DOHH2 (cell line): ENCODE measurements around the gene PYY.

Experiments used
- EZH2phosphoT487 ChIP-seq: fragments of 200-600 bp; sonication (generic); IDR thresholded peaks from 2 replicates; pipeline ENCODE4 v1.6.1; 2017; ENCODE audit warnings: borderline replicate concordance, mild to moderate bottlenecking, antibody characterized with exemption, low read length, moderate library complexity, mixed read lengths
- TF ChIP-seq, protein P1 (sequence below): fragments of 200-600 bp; sonication (generic); IDR thresholded peaks from one replicate; pipeline ENCODE4 v1.5.1; 2014; ENCODE audit warnings: antibody characterized with exemption, mild to moderate bottlenecking, low read depth, low read length; ENCODE audit not compliant: poor library complexity, severe bottlenecking

DNA sequence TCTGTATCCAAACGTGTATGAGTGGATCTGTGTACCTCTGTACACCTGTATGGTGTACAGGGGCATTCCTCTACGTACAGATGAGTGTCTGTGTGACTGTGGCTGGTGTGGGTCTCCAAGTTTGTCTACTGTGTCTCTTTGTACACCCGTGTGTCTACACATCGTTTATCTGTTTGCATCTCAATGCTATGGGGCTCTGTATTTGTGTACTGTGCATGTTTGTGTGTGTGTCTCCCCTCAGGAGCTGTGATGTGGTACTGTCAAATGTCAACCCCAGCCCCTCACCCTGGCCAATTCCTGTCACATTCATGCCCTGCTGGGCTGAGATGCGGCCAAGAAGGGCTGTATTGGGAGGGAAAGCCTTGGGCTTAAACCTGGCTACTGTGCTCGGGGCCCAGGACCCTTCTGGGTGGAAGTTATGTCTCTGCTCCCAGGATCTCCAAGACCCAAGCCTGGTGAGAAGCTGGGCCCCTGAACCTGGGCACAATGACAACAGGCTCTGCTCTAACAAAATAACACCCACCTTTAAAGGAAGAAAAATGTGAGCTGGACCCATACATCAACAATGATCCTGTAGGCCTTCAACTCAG is 47.2 kb upstream of the PYY start:
- TF ChIP-seq, protein P1, sequence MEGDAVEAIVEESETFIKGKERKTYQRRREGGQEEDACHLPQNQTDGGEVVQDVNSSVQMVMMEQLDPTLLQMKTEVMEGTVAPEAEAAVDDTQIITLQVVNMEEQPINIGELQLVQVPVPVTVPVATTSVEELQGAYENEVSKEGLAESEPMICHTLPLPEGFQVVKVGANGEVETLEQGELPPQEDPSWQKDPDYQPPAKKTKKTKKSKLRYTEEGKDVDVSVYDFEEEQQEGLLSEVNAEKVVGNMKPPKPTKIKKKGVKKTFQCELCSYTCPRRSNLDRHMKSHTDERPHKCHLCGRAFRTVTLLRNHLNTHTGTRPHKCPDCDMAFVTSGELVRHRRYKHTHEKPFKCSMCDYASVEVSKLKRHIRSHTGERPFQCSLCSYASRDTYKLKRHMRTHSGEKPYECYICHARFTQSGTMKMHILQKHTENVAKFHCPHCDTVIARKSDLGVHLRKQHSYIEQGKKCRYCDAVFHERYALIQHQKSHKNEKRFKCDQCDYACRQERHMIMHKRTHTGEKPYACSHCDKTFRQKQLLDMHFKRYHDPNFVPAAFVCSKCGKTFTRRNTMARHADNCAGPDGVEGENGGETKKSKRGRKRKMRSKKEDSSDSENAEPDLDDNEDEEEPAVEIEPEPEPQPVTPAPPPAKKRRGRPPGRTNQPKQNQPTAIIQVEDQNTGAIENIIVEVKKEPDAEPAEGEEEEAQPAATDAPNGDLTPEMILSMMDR: no peak
- no peak for TF ChIP-seq EZH2phosphoT487
